ENCODE data around the gene KIAA0319L. TPM values are rescaled to one million over a fixed set of nuclear protein-coding genes. Genes with fewer than 3 reads are reported as not detected.

Gene KIAA0319L
- total RNA-seq, 1 experiment from 2014 or later, result 30.4 TPM

- no peak for DNase-seq (ENCODE audit: extremely low read depth, low read depth)
These were observed 158.5 kb downstream of the KIAA0319L start for GRCh38 chr1:35398739-35399138.

- DNase-seq (ENCODE audit: extremely low read depth, low read depth), result no peak
These were observed 162.8 kb downstream of the KIAA0319L start for GRCh38 chr1:35394386-35394785.

- no peak for DNase-seq (ENCODE audit: extremely low read depth, low read depth)
These were observed 166.4 kb downstream of the KIAA0319L start for GRCh38 chr1:35390600-35391494.

- DNase-seq (ENCODE audit: extremely low read depth, low read depth), result no peak
These were observed 170.2 kb downstream of the KIAA0319L start for GRCh38 chr1:35386959-35387358.

- no peak for DNase-seq (ENCODE audit: extremely low read depth, low read depth)
These were observed 170.9 kb downstream of the KIAA0319L start for GRCh38 chr1:35386290-35386689.

Other genes starting within 250 kb of the KIAA0319L start
- gene NCDN, start 396 bp upstream of the KIAA0319L start, total RNA-seq (2014; rRNA removed; shearing (Covaris generic)), result 10.0 and 11.3 TPM in 2 replicates
- 0.40 TPM in 1 of 2 replicates, not detected in the other for gene TFAP2E, start 15.9 kb upstream of the KIAA0319L start, total RNA-seq (2014; rRNA removed; shearing (Covaris generic))
- 52.0 and 55.7 TPM in 2 replicates for gene PSMB2, start 84.1 kb upstream of the KIAA0319L start, total RNA-seq (2014; rRNA removed; shearing (Covaris generic))
- 5.1 and 5.5 TPM in 2 replicates for gene C1orf216, start 161.5 kb upstream of the KIAA0319L start, total RNA-seq (2014; rRNA removed; shearing (Covaris generic))
- 8.2 and 9.2 TPM in 2 replicates for gene CLSPN, start 212.6 kb upstream of the KIAA0319L start, total RNA-seq (2014; rRNA removed; shearing (Covaris generic))